ENCODE data around the gene FAM174B.

The FAM174B gene

DNA sequence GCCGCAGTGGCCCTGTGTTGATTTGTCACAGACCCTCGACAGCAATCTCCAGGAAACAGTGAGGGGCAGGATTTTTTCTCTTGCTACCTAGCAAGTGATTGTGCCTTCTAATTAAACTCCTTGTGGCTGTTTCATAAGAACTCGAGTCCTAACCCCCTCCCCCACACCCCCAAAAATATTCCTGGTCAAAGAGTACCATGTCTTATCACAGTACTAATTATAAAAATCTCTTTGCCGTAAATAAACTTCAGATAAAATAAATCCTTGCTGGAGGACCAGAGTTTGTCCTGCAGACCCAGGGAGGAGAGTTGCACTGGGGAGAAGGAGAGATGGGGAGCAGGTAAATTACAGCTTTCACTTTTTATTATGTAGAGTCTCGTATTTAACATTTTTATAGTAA lies 64.3 kb downstream of the FAM174B start:
- Histone ChIP-seq H2AFZ (ENCODE audit: low read depth, low read length) (no peak overlapping the region), H3K27me3 (ENCODE audit: insufficient read depth, low read length, poor library complexity) (peaks cover 10% of the 10 kb centered on the region), H3K9me3 (ENCODE audit: insufficient read depth, low read length, severe bottlenecking) (no peaks in the 10 kb centered on the region), H3K36me3 (ENCODE audit: insufficient read depth, low read length) (no peaks in the 10 kb centered on the region), H4K20me1 (ENCODE audit: insufficient read depth, low read length) (no peaks in the 10 kb centered on the region), H3K27ac (ENCODE audit: low read length) (no peak overlapping the region), H3K4me3 (ENCODE audit: low read depth in 1 of 2, low read length in 2 of 2) (no peak overlapping the region), H3K4me2 (ENCODE audit: insufficient read depth, low read length) (no peak overlapping the region), H3K79me2 (ENCODE audit: insufficient read depth, low read length) (no peaks in the 10 kb centered on the region), H3K9ac (ENCODE audit: low read depth, low read length) (no peak overlapping the region), H3K4me1 (ENCODE audit: insufficient read depth, low read length) (no peaks in the 10 kb centered on the region)
- TF ChIP-seq EZH2 (IDR thresholded peaks at IDR 0.05; ENCODE audit: borderline replicate concordance, low read depth, low read length, severe bottlenecking), result no peak
- TF ChIP-seq, protein P1, sequence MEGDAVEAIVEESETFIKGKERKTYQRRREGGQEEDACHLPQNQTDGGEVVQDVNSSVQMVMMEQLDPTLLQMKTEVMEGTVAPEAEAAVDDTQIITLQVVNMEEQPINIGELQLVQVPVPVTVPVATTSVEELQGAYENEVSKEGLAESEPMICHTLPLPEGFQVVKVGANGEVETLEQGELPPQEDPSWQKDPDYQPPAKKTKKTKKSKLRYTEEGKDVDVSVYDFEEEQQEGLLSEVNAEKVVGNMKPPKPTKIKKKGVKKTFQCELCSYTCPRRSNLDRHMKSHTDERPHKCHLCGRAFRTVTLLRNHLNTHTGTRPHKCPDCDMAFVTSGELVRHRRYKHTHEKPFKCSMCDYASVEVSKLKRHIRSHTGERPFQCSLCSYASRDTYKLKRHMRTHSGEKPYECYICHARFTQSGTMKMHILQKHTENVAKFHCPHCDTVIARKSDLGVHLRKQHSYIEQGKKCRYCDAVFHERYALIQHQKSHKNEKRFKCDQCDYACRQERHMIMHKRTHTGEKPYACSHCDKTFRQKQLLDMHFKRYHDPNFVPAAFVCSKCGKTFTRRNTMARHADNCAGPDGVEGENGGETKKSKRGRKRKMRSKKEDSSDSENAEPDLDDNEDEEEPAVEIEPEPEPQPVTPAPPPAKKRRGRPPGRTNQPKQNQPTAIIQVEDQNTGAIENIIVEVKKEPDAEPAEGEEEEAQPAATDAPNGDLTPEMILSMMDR (IDR thresholded peaks at IDR 0.05; ENCODE audit: borderline replicate concordance, extremely low read depth, low read length, poor library complexity, severe bottlenecking), result no peak
- no peak for DNase-seq
- ATAC-seq (ENCODE audit: insufficient read depth, low read depth), result no peak

DNA sequence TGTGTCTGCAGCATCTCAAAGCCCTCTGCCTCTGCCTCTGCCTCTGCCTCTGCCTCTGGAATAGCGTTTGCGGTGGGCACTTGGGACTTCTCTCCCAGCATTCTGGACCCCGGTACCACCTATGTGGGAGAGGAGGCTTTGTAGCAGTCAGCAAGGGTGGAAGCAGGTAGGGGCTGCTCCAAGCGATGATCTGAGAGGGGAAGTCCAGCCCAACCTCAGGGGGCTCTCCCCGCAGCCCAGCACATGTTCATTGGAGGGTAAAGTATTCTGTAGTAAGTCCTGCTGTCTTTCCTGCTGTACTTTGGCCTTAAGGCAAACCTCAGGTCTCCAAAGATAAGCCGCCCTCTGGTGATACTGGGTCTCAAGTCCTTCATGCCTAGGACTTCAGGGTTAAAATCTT lies 68.6 kb downstream of the FAM174B start:
- no peak overlapping the region for H2AFZ ChIP-seq (ENCODE audit: low read depth, low read length)
- no peak overlapping the region for H3K4me2 ChIP-seq (ENCODE audit: insufficient read depth, low read length)
- TF ChIP-seq EZH2 (IDR thresholded peaks at IDR 0.05; ENCODE audit: borderline replicate concordance, low read depth, low read length, severe bottlenecking), result no peak
- TF ChIP-seq, protein P1 (IDR thresholded peaks at IDR 0.05; ENCODE audit: borderline replicate concordance, extremely low read depth, low read length, poor library complexity, severe bottlenecking), result no peak
- no peak overlapping the region for H3K27ac ChIP-seq (ENCODE audit: low read length)
- H3K27me3 ChIP-seq (ENCODE audit: insufficient read depth, low read length, poor library complexity), result peaks cover 3% of the 10 kb centered on the region
- no peaks in the 10 kb centered on the region for H3K36me3 ChIP-seq (ENCODE audit: insufficient read depth, low read length)
- no peaks in the 10 kb centered on the region for H3K9me3 ChIP-seq (ENCODE audit: insufficient read depth, low read length, severe bottlenecking)
- H3K4me3 ChIP-seq (ENCODE audit: low read depth in 1 of 2, low read length in 2 of 2), result no peak overlapping the region
- no peaks in the 10 kb centered on the region for H3K79me2 ChIP-seq (ENCODE audit: insufficient read depth, low read length)
- DNase-seq (no peak), ATAC-seq (ENCODE audit: insufficient read depth, low read depth) (no peak)
- no peaks in the 10 kb centered on the region for H4K20me1 ChIP-seq (ENCODE audit: insufficient read depth, low read length)
- no peak overlapping the region for H3K9ac ChIP-seq (ENCODE audit: low read depth, low read length)
- H3K4me1 ChIP-seq (ENCODE audit: insufficient read depth, low read length), result no peaks in the 10 kb centered on the region

DNA sequence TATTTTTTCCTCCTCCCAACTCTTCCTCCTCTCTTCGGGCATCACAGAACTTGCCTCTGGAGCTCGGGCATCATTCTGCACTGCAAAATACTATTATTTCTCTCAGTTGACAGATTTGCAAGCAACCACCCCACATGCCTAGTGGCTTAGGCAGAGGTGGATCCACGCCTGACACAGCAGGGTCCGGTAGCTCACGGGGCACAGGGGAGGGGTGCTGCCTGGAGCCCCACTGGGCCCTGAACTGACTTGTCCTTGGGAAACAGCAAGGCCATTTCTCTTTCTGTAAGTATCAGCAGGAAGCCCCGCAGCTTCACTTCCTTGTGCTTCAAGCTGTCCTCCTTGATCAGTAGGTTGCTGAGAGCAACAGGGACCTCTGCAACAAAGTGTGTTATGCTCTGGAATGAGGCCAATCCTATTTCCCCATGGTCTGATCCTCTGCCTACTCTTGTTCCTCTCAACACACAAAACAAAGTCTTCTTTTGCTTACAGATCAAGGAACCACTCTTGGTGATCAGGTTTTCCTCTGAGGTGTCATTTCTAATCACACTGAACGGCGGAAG lies 69.1 kb downstream of the FAM174B start:
- no peak overlapping the region for H3K27ac ChIP-seq (ENCODE audit: low read length)
- TF ChIP-seq EZH2 (IDR thresholded peaks at IDR 0.05; ENCODE audit: borderline replicate concordance, low read depth, low read length, severe bottlenecking), result no peak
- TF ChIP-seq, protein P1 (IDR thresholded peaks at IDR 0.05; ENCODE audit: borderline replicate concordance, extremely low read depth, low read length, poor library complexity, severe bottlenecking), result no peak
- H3K4me2 ChIP-seq (ENCODE audit: insufficient read depth, low read length), result no peak overlapping the region
- H3K4me1 ChIP-seq (ENCODE audit: insufficient read depth, low read length), result no peaks in the 10 kb centered on the region
- no peaks in the 10 kb centered on the region for H3K36me3 ChIP-seq (ENCODE audit: insufficient read depth, low read length)
- H3K9ac ChIP-seq (ENCODE audit: low read depth, low read length), result no peak overlapping the region
- DNase-seq (no peak), ATAC-seq (ENCODE audit: insufficient read depth, low read depth) (no peak)
- H3K27me3 ChIP-seq (ENCODE audit: insufficient read depth, low read length, poor library complexity), result peaks cover 3% of the 10 kb centered on the region
- no peak overlapping the region for H3K4me3 ChIP-seq (ENCODE audit: low read depth in 1 of 2, low read length in 2 of 2)
- H2AFZ ChIP-seq (ENCODE audit: low read depth, low read length), result no peak overlapping the region
- no peaks in the 10 kb centered on the region for H3K79me2 ChIP-seq (ENCODE audit: insufficient read depth, low read length)
- no peaks in the 10 kb centered on the region for H3K9me3 ChIP-seq (ENCODE audit: insufficient read depth, low read length, severe bottlenecking)
- H4K20me1 ChIP-seq (ENCODE audit: insufficient read depth, low read length), result no peaks in the 10 kb centered on the region

DNA sequence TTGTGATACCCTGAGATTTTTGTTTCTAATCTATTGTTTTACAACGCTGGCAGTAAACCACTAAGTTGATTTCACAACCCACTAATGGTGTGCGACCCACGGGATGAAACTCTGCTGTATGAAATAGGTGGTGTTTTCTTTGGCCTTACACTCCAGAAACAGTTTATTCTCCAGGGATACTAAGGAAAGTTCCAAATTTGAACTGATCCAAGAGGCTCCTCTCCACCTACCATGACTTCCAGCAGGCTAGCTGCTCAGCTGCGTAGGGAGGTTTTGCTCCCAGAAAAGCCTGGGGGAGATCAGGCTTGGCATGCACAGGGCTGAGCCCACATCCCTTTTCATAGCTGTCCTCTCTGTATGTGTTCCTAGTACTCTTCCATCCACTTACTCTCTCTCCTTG lies 71.5 kb downstream of the FAM174B start:
- Histone ChIP-seq H2AFZ (ENCODE audit: low read depth, low read length) (no peak overlapping the region), H3K4me3 (ENCODE audit: low read depth in 1 of 2, low read length in 2 of 2) (no peak overlapping the region), H3K9me3 (ENCODE audit: insufficient read depth, low read length, severe bottlenecking) (no peaks in the 10 kb centered on the region), H3K4me1 (ENCODE audit: insufficient read depth, low read length) (no peaks in the 10 kb centered on the region), H3K79me2 (ENCODE audit: insufficient read depth, low read length) (no peaks in the 10 kb centered on the region), H3K36me3 (ENCODE audit: insufficient read depth, low read length) (no peaks in the 10 kb centered on the region), H3K27ac (ENCODE audit: low read length) (no peak overlapping the region), H3K9ac (ENCODE audit: low read depth, low read length) (no peak overlapping the region), H4K20me1 (ENCODE audit: insufficient read depth, low read length) (no peaks in the 10 kb centered on the region), H3K27me3 (ENCODE audit: insufficient read depth, low read length, poor library complexity) (peaks cover 6% of the 10 kb centered on the region), H3K4me2 (ENCODE audit: insufficient read depth, low read length) (no peak overlapping the region)
- no peak for ATAC-seq (ENCODE audit: insufficient read depth, low read depth)
- TF ChIP-seq EZH2 (IDR thresholded peaks at IDR 0.05; ENCODE audit: borderline replicate concordance, low read depth, low read length, severe bottlenecking), result no peak
- TF ChIP-seq, protein P1 (IDR thresholded peaks at IDR 0.05; ENCODE audit: borderline replicate concordance, extremely low read depth, low read length, poor library complexity, severe bottlenecking), result no peak
- DNase-seq, result no peak

All from DND-41 (cell line).